H1 (cell line): Measurements from ENCODE around the gene PINK1. TPM values are rescaled to one million over a fixed set of nuclear protein-coding genes. Genes with fewer than 3 reads are reported as not detected.

Experiments used
- KDM4A ChIP-seq: IDR thresholded peaks from one replicate; pipeline ENCODE4 v1.7.1; 2012; ENCODE audit warnings: low read depth, mild to moderate bottlenecking, moderate library complexity, low read length, inconsistent platforms; ENCODE audit not compliant: severe bottlenecking
- SUZ12 ChIP-seq: fragments of 200-600 bp; sonication (generic); IDR thresholded peaks from 2 replicates; pipeline ENCODE4 v1.6.1; 2012; ENCODE audit warnings: mild to moderate bottlenecking, inconsistent platforms, low read length, moderate library complexity, mixed read lengths
- TBP ChIP-seq: IDR thresholded peaks from 2 replicates; pipeline ENCODE4 v1.6.1; 2011; ENCODE audit warnings: low read depth, low read length, improper control_type of control experiment
- YY1 ChIP-seq: IDR thresholded peaks from 2 replicates; pipeline ENCODE4 v1.6.1; 2011; ENCODE audit warnings: low read depth, mild to moderate bottlenecking, low read length
- polyA plus RNA-seq, 7 experiments: library from polyadenylated mRNA; depleted of rRNA in 3 of 7; stranded (reverse) in 5 of 7; unstranded in 2 of 7; fragments of >200 nt in 5 of 7; fragments of 200-250 nt in 2 of 7; gene quantifications; 1 replicate in 5 of 7; 2 replicates in 1 of 7; 4 replicates in 1 of 7; pipeline versions ENCODE4 v1.2.1 to v1.2.3, GENCODE V29; 2011 to 2013; ENCODE audit warnings: missing spikeins in 2 of 7, mixed read lengths in 2 of 7
- total RNA-seq: library from RNA; stranded (reverse); fragmentation: NEBNext Ultra II Directional; extraction: Animal tissue kit (Norgen Biotek cat#: 25700); gene quantifications from 2 replicates; pipeline ENCODE4 v1.2.1, GENCODE V29; 2021
- TF ChIP-seq, protein P1 (sequence below): fragments of 300-600 bp; sonication (generic); IDR thresholded peaks from 2 replicates; pipeline ENCODE4 v1.7.1; 2012; ENCODE audit warnings: low read length, moderate library complexity, mild to moderate bottlenecking, inconsistent platforms; ENCODE audit not compliant: insufficient replicate concordance
- TF ChIP-seq, protein P2 (sequence below): IDR thresholded peaks from 2 replicates; pipeline ENCODE4 v1.6.1; 2012; ENCODE audit warnings: inconsistent platforms

The PINK1 gene
- total and polyA plus RNA-seq, 2 of the 8 experiments (the other 6 are each of a cell fraction or from before 2014, with no cell fraction given): 16.1 to 19.3 TPM

DNA sequence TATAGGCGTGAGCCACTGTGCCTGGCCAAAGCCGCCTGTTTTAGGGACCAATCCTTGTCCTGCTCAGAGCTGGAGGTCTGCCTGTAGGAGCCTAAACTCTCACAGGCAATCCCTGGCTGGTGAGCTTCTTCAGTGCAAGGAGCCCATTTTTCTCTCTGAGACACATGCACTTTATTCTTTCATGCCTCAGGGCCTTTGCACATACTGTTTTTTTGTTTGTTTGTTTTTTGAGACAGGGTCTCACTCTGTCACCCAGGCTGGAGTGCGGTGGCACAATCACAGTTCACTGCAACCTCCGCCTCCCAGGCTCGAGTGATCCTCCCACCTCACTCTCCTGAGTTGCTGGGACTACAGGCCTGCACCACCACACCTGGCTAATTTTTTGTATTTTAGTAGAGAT, 21.6 kb upstream of the PINK1 start (continued):
- TF ChIP-seq KDM4A (no peak), YY1 (no peak), SUZ12 (no peak), TBP (no peak)
- TF ChIP-seq, protein P1, sequence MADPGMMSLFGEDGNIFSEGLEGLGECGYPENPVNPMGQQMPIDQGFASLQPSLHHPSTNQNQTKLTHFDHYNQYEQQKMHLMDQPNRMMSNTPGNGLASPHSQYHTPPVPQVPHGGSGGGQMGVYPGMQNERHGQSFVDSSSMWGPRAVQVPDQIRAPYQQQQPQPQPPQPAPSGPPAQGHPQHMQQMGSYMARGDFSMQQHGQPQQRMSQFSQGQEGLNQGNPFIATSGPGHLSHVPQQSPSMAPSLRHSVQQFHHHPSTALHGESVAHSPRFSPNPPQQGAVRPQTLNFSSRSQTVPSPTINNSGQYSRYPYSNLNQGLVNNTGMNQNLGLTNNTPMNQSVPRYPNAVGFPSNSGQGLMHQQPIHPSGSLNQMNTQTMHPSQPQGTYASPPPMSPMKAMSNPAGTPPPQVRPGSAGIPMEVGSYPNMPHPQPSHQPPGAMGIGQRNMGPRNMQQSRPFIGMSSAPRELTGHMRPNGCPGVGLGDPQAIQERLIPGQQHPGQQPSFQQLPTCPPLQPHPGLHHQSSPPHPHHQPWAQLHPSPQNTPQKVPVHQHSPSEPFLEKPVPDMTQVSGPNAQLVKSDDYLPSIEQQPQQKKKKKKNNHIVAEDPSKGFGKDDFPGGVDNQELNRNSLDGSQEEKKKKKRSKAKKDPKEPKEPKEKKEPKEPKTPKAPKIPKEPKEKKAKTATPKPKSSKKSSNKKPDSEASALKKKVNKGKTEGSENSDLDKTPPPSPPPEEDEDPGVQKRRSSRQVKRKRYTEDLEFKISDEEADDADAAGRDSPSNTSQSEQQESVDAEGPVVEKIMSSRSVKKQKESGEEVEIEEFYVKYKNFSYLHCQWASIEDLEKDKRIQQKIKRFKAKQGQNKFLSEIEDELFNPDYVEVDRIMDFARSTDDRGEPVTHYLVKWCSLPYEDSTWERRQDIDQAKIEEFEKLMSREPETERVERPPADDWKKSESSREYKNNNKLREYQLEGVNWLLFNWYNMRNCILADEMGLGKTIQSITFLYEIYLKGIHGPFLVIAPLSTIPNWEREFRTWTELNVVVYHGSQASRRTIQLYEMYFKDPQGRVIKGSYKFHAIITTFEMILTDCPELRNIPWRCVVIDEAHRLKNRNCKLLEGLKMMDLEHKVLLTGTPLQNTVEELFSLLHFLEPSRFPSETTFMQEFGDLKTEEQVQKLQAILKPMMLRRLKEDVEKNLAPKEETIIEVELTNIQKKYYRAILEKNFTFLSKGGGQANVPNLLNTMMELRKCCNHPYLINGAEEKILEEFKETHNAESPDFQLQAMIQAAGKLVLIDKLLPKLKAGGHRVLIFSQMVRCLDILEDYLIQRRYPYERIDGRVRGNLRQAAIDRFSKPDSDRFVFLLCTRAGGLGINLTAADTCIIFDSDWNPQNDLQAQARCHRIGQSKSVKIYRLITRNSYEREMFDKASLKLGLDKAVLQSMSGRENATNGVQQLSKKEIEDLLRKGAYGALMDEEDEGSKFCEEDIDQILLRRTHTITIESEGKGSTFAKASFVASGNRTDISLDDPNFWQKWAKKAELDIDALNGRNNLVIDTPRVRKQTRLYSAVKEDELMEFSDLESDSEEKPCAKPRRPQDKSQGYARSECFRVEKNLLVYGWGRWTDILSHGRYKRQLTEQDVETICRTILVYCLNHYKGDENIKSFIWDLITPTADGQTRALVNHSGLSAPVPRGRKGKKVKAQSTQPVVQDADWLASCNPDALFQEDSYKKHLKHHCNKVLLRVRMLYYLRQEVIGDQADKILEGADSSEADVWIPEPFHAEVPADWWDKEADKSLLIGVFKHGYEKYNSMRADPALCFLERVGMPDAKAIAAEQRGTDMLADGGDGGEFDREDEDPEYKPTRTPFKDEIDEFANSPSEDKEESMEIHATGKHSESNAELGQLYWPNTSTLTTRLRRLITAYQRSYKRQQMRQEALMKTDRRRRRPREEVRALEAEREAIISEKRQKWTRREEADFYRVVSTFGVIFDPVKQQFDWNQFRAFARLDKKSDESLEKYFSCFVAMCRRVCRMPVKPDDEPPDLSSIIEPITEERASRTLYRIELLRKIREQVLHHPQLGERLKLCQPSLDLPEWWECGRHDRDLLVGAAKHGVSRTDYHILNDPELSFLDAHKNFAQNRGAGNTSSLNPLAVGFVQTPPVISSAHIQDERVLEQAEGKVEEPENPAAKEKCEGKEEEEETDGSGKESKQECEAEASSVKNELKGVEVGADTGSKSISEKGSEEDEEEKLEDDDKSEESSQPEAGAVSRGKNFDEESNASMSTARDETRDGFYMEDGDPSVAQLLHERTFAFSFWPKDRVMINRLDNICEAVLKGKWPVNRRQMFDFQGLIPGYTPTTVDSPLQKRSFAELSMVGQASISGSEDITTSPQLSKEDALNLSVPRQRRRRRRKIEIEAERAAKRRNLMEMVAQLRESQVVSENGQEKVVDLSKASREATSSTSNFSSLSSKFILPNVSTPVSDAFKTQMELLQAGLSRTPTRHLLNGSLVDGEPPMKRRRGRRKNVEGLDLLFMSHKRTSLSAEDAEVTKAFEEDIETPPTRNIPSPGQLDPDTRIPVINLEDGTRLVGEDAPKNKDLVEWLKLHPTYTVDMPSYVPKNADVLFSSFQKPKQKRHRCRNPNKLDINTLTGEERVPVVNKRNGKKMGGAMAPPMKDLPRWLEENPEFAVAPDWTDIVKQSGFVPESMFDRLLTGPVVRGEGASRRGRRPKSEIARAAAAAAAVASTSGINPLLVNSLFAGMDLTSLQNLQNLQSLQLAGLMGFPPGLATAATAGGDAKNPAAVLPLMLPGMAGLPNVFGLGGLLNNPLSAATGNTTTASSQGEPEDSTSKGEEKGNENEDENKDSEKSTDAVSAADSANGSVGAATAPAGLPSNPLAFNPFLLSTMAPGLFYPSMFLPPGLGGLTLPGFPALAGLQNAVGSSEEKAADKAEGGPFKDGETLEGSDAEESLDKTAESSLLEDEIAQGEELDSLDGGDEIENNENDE: no peak
- TF ChIP-seq, protein P2, sequence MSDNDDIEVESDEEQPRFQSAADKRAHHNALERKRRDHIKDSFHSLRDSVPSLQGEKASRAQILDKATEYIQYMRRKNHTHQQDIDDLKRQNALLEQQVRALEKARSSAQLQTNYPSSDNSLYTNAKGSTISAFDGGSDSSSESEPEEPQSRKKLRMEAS: no peak
